PFSK-1 (cell line): ENCODE measurements around the gene TATDN3.

ENCODE experiments used
- FOXP2 ChIP-seq: optimal IDR thresholded peaks from 2 replicates; pipeline ENCODE3; 2011; ENCODE audit warnings: borderline replicate concordance, control low read depth, inconsistent platforms; ENCODE audit not compliant: insufficient read depth; ENCODE audit errors: extremely low read length, extremely low read depth
- POLR2AphosphoS5 ChIP-seq: IDR thresholded peaks from 2 replicates; pipeline ENCODE4 v1.6.1; 2012; ENCODE audit warnings: low read depth, mild to moderate bottlenecking, control low read depth, low read length, moderate library complexity
- REST ChIP-seq, 2 experiments: IDR thresholded peaks; 2 replicates each; pipeline versions ENCODE4 v1.6.1 to v1.8.0; 2011 to 2012; ENCODE audit warnings: low read depth in 2 of 2, low read length in 2 of 2, control low read depth in 1 of 2, inconsistent platforms in 1 of 2, mild to moderate bottlenecking in 1 of 2, moderate library complexity in 1 of 2; ENCODE audit not compliant: insufficient read depth in 1 of 2
- SIN3A ChIP-seq: IDR thresholded peaks from 2 replicates; pipeline ENCODE4 v1.6.1; 2012; ENCODE audit warnings: mild to moderate bottlenecking, low read length, moderate library complexity, borderline replicate concordance; ENCODE audit not compliant: insufficient read depth
- TAF1 ChIP-seq: IDR thresholded peaks from 2 replicates; pipeline ENCODE4 v1.6.1; 2012; ENCODE audit warnings: low read length, control low read depth, borderline replicate concordance; ENCODE audit not compliant: insufficient read depth

The TATDN3 gene

DNA sequence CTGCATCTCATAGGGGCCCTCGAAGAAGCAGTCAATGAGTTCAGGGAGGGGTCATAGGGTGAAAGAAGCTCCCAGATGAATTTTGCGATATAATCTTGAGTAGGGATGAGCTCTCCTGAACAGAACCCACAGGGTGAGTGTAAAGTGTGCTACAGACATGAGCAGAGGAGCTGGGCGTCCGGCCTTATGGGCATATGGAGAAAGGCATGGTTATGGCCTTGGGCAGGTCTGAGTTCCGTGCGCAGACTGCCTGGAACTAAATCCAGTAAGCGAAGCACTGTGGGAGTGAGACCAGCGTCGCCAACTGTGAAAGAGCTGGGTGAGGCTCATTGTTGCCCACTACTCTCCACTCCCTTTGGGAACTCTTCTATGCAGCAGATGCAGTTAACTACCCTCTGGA lies 28.9 kb upstream of the TATDN3 start:
- no peak for TF ChIP-seq POLR2AphosphoS5
- no peak for TF ChIP-seq FOXP2
- no peak for TF ChIP-seq TAF1
- TF ChIP-seq SIN3A: no peak
- no peak for TF ChIP-seq REST (IDR thresholded peaks at IDR 0.05; ENCODE audit: insufficient read depth in 1 of 2, low read depth in 2 of 2, low read length in 2 of 2)

GRCh38 chr1:212769459-212770167 lies 22.1 kb upstream of the TATDN3 start:
- TF ChIP-seq FOXP2: no peak
- no peak for TF ChIP-seq SIN3A
- TF ChIP-seq REST (IDR thresholded peaks at IDR 0.05; ENCODE audit: insufficient read depth in 1 of 2, low read depth in 2 of 2, low read length in 2 of 2): no peak
- TF ChIP-seq TAF1: no peak
- no peak for TF ChIP-seq POLR2AphosphoS5

GRCh38 chr1:212771341-212771740 lies 20.4 kb upstream of the TATDN3 start:
- no peak for TF ChIP-seq TAF1
- TF ChIP-seq POLR2AphosphoS5: no peak
- TF ChIP-seq SIN3A: no peak
- TF ChIP-seq REST (IDR thresholded peaks at IDR 0.05; ENCODE audit: insufficient read depth in 1 of 2, low read depth in 2 of 2, low read length in 2 of 2): no peak
- no peak for TF ChIP-seq FOXP2

DNA sequence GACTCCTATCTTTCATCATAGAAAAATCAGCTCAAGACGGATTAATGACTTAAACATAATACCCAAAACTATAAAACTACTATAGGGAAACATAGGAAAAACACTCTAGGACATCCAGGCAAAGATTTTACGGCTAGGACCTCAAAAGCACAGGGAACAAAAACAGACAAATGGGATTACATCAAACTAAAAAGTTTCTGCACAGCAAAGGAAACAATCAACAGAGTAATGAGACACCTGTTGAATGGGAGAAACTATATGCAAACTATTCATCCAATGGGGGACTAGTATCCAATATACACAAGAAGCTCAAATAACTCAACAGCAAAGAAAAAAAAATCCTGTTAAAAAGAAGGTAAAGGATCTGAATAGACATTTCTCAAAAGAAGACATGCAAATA lies 18.7 kb upstream of the TATDN3 start:
- TF ChIP-seq FOXP2: no peak
- TF ChIP-seq TAF1: no peak
- no peak for TF ChIP-seq REST (IDR thresholded peaks at IDR 0.05; ENCODE audit: insufficient read depth in 1 of 2, low read depth in 2 of 2, low read length in 2 of 2)
- TF ChIP-seq POLR2AphosphoS5: no peak
- TF ChIP-seq SIN3A: no peak
